GM23338 (cell line): ENCODE results near the gene IYD. TPM values are rescaled to one million over a fixed set of nuclear protein-coding genes. Genes with fewer than 3 reads are reported as not detected.

ENCODE experiments used
- ATAC-seq: fragments of 200-7000 bp; cut with Tn5 transposase; 3 replicates; pipeline ENCODE4 v1.9.1; 2020
- DNase-seq: peaks from one replicate; pipeline ENCODE4 v3.0.0-alpha.2; 2015; ENCODE audit warnings: low spot score
- H2AFZ ChIP-seq: fragments of 200-600 bp; sonication (generic); 2 replicates; pipeline ENCODE4 v1.8.0; 2016; ENCODE audit warnings: antibody characterized with exemption, mild to moderate bottlenecking, moderate library complexity
- H3F3A ChIP-seq: fragments of 200-600 bp; sonication (generic); replicated peaks from 2 replicates; pipeline ENCODE4 v1.8.0; 2017; ENCODE audit warnings: antibody characterized with exemption, mixed run types, low read depth
- H3K27ac ChIP-seq: fragments of 200-600 bp; sonication (generic); 2 replicates; pipeline ENCODE4 v1.6.1; 2016; ENCODE audit warnings: low read depth
- H3K27me3 ChIP-seq: fragments of 200-600 bp; sonication (generic); 2 replicates; pipeline ENCODE4 v1.8.0; 2016; ENCODE audit warnings: mild to moderate bottlenecking, mixed run types, moderate library complexity; ENCODE audit not compliant: insufficient read depth
- H3K36me3 ChIP-seq: fragments of 200-600 bp; sonication (generic); 2 replicates; pipeline ENCODE4 v1.8.0; 2016; ENCODE audit warnings: mild to moderate bottlenecking; ENCODE audit not compliant: insufficient read depth
- H3K4me1 ChIP-seq: fragments of 200-600 bp; sonication (generic); 2 replicates; pipeline ENCODE4 v1.8.0; 2016; ENCODE audit warnings: mild to moderate bottlenecking, moderate library complexity; ENCODE audit not compliant: insufficient read depth
- H3K4me2 ChIP-seq: fragments of 200-600 bp; sonication (generic); 2 replicates; pipeline ENCODE4 v1.7.1; 2017; ENCODE audit warnings: mixed run types
- H3K4me3 ChIP-seq: fragments of 200-600 bp; sonication (generic); 2 replicates; pipeline ENCODE4 v1.6.1; 2016; ENCODE audit warnings: mixed run types
- H3K79me2 ChIP-seq: fragments of 200-600 bp; sonication (generic); replicated peaks from 2 replicates; pipeline ENCODE4 v1.8.0; 2017; ENCODE audit warnings: mild to moderate bottlenecking; ENCODE audit not compliant: insufficient read depth
- H3K9me2 ChIP-seq: fragments of 200-600 bp; sonication (generic); 2 replicates; pipeline ENCODE4 v1.8.0; 2017; ENCODE audit not compliant: insufficient read depth
- H4K20me1 ChIP-seq: fragments of 200-600 bp; sonication (generic); replicated peaks from 2 replicates; pipeline ENCODE4 v1.8.0; 2017; ENCODE audit warnings: mild to moderate bottlenecking; ENCODE audit not compliant: insufficient read depth
- H3K27ac Mint-ChIP-seq: 2 replicates; pipeline ENCODE4 v1.8.0; 2020; ENCODE audit warnings: inconsistent platforms, mild to moderate bottlenecking, moderate library complexity, mixed read lengths
- H3K27me3 Mint-ChIP-seq: 3 replicates; pipeline ENCODE4 v1.8.0; 2022; ENCODE audit warnings: low read depth, mild to moderate bottlenecking, moderate library complexity, mixed read lengths, inconsistent platforms; ENCODE audit not compliant: insufficient read depth, poor library complexity
- H3K36me3 Mint-ChIP-seq: 3 replicates; pipeline ENCODE4 v1.8.0; 2021; ENCODE audit warnings: low read depth, mild to moderate bottlenecking, inconsistent platforms, moderate library complexity, mixed read lengths
- H3K4me1 Mint-ChIP-seq: 3 replicates; pipeline ENCODE4 v1.8.0; 2020; ENCODE audit warnings: mild to moderate bottlenecking, inconsistent platforms, mixed read lengths
- H3K4me3 Mint-ChIP-seq: 3 replicates; pipeline ENCODE4 v1.8.0; 2021; ENCODE audit warnings: moderate library complexity, mild to moderate bottlenecking, inconsistent platforms, mixed read lengths
- H3K9me3 Mint-ChIP-seq: 3 replicates; pipeline ENCODE4 v1.8.0; 2020; ENCODE audit warnings: moderate library complexity, mild to moderate bottlenecking, inconsistent platforms, mixed read lengths
- CREB1 ChIP-seq: fragments of 250-450 bp; sonication (Bioruptor Pico); IDR thresholded peaks from 2 replicates; pipeline ENCODE4 v1.5.0; 2020; ENCODE audit warnings: low read depth, mild to moderate bottlenecking, moderate library complexity
- CTCF ChIP-seq, 2 experiments: fragments of 200-600 bp in 1 of 2; sonication (generic) in 1 of 2; conservative IDR thresholded peaks; 2 replicates each; pipeline versions ENCODE4 v1.5.1 to v1.6.1; 2016 to 2017; ENCODE audit warnings: antibody characterized with exemption in 2 of 2, low read depth in 2 of 2, mild to moderate bottlenecking in 2 of 2, moderate library complexity in 1 of 2
- ETS1 ChIP-seq: IDR thresholded peaks from 2 replicates; pipeline ENCODE4 v1.6.1; 2016; ENCODE audit warnings: antibody characterized with exemption
- EZH2 ChIP-seq: fragments of 200-600 bp; sonication (generic); IDR thresholded peaks from one replicate; pipeline ENCODE4 v1.8.0; 2017; ENCODE audit warnings: antibody characterized with exemption, mild to moderate bottlenecking, low read depth; ENCODE audit not compliant: unreplicated experiment
- NANOG ChIP-seq: IDR thresholded peaks from 2 replicates; pipeline ENCODE4 v1.6.1; 2016; ENCODE audit warnings: antibody characterized with exemption, borderline replicate concordance
- STAT1 ChIP-seq: IDR thresholded peaks from one replicate; pipeline ENCODE4 v1.6.1; 2016; ENCODE audit warnings: antibody characterized with exemption; ENCODE audit not compliant: unreplicated experiment
- ZNF114 ChIP-seq: fragments of 250-450 bp; sonication (Bioruptor Pico); IDR thresholded peaks from 2 replicates; pipeline ENCODE4 v1.5.0; 2020; ENCODE audit warnings: mild to moderate bottlenecking, moderate library complexity
- ZNF331 ChIP-seq: fragments of 250-450 bp; sonication (Bioruptor Pico); IDR thresholded peaks from 2 replicates; pipeline ENCODE4 v1.5.0; 2020; ENCODE audit warnings: low read depth, mild to moderate bottlenecking, moderate library complexity
- ZNF462 ChIP-seq: fragments of 250-450 bp; sonication (Bioruptor Pico); IDR thresholded peaks from 2 replicates; pipeline ENCODE4 v1.5.0; 2020; ENCODE audit warnings: mild to moderate bottlenecking, moderate library complexity
- polyA plus RNA-seq: library from polyadenylated mRNA; unstranded; fragments of >200 nt; fragmentation: Nextera tagmentation; extraction: Ambion mirVana; gene quantifications from 2 replicates; pipeline ENCODE4 v1.2.1, GENCODE V29; 2016
- total RNA-seq: library from RNA; depleted of rRNA; stranded (reverse); fragments of >200 nt; shearing (Covaris generic); gene quantifications from 2 replicates; pipeline ENCODE4 v1.2.3, GENCODE V29; 2014

IYD gene
- total and polyA plus RNA-seq, 2 experiments from 2014 or later, result not detected

- TF ChIP-seq STAT1 (no peak), EZH2 (no peak), CREB1 (CRISPR knock-in tag) (no peak), ZNF114 (CRISPR knock-in tag) (no peak), CTCF (conservative IDR thresholded peaks at IDR 0.05; ENCODE audit: low read depth in 2 of 2) (peak in 1 of 2 experiments; percentile 38; a peak in 1 of 4 replicates), NANOG (no peak), ETS1 (no peak), ZNF331 (no peak), ZNF462 (CRISPR knock-in tag) (no peak)
- Histone ChIP-seq H3K4me2 (no peak overlapping the region), H3K4me1 (no peaks in the 10 kb centered on the region), H3F3A (no peaks in the 10 kb centered on the region), H3K36me3 (no peaks in the 10 kb centered on the region), H3K27me3 (no peaks in the 10 kb centered on the region), H3K9me2 (no peaks in the 10 kb centered on the region), H4K20me1 (no peaks in the 10 kb centered on the region), H3K79me2 (no peaks in the 10 kb centered on the region), H3K27ac (no peak overlapping the region), H3K4me3 (no peak overlapping the region), H2AFZ (no peak overlapping the region)
- H3K27me3 Mint-ChIP-seq, result peaks cover 1% of the 10 kb centered on the region
- H3K36me3 Mint-ChIP-seq, result no peaks in the 10 kb centered on the region; the same call in 1 of the 3 replicates
- no peak; the same call in 2 of the 3 replicates for ATAC-seq
- DNase-seq, result no peak
- no peaks in the 10 kb centered on the region for H3K4me1 Mint-ChIP-seq
- no peak overlapping the region for H3K4me3 Mint-ChIP-seq
- no peaks in the 10 kb centered on the region for H3K9me3 Mint-ChIP-seq
- H3K27ac Mint-ChIP-seq, result no peak overlapping the region
These were observed 12.9 kb upstream of the IYD start for GRCh38 chr6:150355932-150356331.
